HG03039 (cell line): ENCODE results near the gene NUP210.

ENCODE experiments used
- ATAC-seq: cut with Tn5 transposase; IDR thresholded peaks from one replicate; pipeline ENCODE4 v1.9.1; 2021; ENCODE audit warnings: mild to moderate bottlenecking, moderate library complexity; ENCODE audit not compliant: unreplicated experiment

NUP210 gene

GRCh38 chr3:13277860-13278531, 142.1 kb downstream of the NUP210 start:
- no peak for ATAC-seq

GRCh38 chr3:13277196-13277813, 142.8 kb downstream of the NUP210 start:
- no peak for ATAC-seq

GRCh38 chr3:13276438-13277195, 143.5 kb downstream of the NUP210 start:
- no peak for ATAC-seq

GRCh38 chr3:13275376-13276005, 144.6 kb downstream of the NUP210 start:
- ATAC-seq, result no peak

DNA sequence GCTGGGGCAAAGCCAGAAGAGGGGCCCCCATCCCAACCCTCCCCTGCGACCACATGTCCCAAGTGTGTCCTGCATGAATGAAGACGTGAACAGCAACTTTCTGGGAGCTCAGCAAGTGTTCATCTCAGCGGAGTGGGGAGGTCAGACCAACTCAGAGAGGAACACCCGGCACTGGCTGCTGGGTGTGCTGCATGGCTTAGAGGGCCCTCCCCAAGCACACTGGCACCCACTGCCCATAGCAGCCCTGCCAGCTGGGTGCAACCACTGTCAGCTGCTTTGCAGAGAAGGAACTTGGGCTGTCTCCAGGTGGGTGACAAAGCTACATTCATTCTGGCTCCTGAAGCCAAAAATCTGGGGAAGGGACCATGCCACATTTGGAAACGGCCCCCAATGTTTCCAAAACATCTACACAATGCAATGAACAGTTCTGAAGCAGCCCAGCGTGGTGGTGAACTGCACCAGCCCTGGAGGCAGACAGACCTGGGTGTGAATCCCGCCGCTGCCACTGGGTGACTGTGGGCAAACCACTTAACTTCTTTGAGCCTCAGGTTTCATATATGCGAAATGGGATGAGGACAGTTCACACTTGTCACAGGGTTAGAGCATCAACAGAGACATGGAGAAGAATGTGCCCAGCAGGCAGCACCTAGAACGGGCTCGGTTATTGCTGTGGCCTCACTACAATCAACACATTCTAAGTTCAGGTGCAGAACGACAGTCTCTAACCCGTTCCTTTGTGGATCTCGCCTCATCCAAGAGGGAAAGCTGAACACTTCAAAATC, 145.4 kb downstream of the NUP210 start:
- no peak for ATAC-seq

DNA sequence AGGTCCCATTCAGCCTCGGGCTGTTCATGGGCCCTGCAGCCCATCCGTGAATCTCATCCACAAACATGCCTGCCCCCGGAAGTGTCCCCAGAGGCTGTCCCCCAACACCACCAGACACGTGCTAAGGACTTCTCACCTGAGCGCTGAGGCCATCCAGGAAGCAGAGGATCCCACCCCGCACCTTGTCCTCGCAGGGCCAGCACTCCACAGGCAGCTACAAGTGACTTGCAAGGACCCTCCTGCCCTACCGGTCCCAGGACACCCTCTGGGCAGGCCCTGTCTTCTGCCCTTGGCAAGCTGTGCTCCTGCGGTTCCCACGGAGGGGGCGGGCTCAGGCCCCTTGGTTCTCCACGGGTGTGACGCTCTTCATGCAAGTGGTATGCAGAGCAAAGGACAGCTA, 146.0 kb downstream of the NUP210 start:
- no peak for ATAC-seq

- ATAC-seq, result no peak
Observed at GRCh38 chr3:13273604-13274105, 146.5 kb downstream of the NUP210 start.

GRCh38 chr3:13272831-13273603, 147.1 kb downstream of the NUP210 start:
- no peak for ATAC-seq

DNA sequence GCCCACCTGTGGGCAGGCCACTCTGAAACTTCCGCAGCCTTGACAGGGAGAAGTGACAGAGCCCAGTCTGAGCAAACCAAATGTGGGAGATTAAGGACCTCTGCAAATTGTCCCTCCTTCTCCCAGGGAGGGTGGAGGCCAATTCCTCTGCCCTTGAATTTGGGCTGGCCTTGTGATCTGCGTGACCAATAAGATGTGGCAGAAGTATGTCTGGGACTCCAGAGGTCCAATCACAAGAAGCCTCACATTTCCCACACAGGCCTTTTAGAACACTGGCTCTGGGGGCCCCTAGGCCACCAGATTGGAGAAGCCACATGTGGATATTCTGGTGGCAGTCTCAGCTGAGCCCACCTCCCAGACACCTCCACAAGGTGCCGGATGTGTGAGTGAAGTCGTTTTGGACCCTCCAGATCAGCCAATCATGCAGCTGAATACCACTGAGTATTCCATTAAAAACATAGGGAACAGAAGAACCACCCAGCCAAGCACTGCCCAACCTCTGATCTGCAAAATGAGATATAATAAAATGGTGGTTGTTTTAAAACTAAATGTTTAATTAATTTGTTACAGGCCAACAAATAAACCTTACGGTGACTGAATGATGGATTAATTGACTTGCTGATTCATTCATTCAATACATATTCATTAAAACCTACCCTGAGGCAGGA, 150.3 kb downstream of the NUP210 start:
- no peak for ATAC-seq

DNA sequence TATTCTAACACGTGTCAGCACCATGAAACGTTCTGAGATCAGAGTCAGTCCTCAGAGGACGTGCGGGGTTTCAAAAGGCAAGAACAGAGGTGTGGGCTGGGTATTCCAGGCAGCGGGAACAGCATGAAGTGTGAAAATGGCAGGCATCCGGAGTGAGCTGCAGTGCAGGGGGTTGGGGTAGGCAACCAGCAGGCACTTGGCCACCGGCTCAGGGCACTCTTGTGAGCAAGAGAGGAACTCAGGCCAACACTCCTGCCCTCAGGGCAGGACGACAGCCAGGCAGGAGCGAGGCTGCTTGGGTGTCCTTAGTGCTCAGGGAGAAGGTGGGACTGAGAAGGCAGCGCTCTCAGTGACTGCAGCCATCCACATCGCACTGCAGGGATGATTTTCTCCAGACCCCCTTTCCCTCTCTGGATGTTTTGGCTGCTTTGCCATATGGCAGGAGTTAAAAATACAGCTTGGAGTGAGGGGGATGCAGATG, 151.1 kb downstream of the NUP210 start:
- no peak for ATAC-seq

DNA sequence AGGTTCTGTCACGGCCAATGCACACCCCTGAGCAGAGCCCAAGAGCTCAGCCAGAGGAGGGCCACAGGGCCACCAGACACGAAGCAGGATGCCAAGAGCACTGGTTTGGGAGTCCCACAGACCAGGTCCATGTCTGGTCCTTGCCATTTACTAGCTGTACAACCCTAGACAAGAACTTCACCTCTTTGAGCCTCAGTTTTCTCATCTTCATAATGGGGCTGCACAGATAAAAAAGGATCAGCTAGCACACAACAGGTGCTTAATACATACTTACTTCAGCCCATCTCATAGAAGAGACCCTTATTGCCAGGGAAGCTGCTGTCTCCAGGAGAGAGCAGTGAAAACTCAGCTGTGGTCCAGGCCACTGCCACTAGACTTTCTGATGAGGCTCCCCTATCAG, 152.0 kb downstream of the NUP210 start:
- no peak for ATAC-seq

DNA sequence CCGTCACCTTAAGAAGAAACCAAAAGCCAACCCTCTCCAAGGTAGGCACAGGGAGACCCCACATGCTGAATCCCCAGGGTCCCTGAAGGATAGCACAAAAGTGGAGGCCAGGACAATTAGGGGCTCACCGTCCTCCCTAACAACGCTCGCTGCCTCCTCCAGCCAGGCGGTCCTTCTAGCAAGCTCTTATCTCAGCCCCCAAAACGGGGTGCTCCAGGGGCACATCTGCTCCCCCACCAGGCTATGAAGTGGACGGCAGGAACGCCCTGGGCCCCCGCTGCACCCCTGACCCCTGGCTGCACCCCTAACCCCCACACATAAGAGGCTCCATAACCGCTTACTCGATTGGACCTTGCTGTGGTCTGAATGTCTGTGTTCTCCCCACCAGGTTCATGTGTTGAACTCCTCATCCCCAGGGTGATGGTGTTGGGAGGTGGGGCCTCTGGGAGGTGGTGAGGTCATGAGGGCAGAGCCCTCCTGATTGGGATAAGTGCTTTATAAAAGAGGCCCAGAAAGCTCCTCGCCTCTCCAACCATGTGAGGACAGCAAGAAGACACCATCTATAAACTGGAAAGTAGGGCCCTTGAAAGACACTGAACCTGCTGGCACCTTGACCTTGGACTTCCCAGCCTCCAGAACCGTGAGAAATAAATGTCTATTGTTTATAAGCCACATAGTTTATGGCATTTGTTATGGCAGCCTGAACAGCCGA, 153.3 kb downstream of the NUP210 start:
- no peak for ATAC-seq
